ENCODE results near the gene ELMO1. TPM values are rescaled to one million over a fixed set of nuclear protein-coding genes. Genes with fewer than 3 reads are reported as not detected.
A peak's percentile ranks its signal among the peaks of the same experiment; 100 is the strongest.

ELMO1 gene
- total and polyA plus RNA-seq, 2 donors from 2014 or later, result 6.0 to 35.4 TPM

- no peaks in the 10 kb centered on the region for H3K4me1 ChIP-seq (ENCODE audit: control insufficient read depth in 2 of 3, insufficient read depth in 2 of 3, low read depth in 1 of 3, low read length in 3 of 3)
- no peaks in the 10 kb centered on the region for H3K36me3 ChIP-seq (ENCODE audit: control insufficient read depth in 2 of 3, insufficient read depth in 3 of 3, low read length in 3 of 3)
- FAIRE-seq, result peak; percentile 97
- intact Hi-C loops (cut with DNase I), result no loop called here
- no peaks in the 10 kb centered on the region for H3K27me3 ChIP-seq (ENCODE audit: control insufficient read depth, insufficient read depth, low read length)
- no peaks in the 10 kb centered on the region for H3K9me3 ChIP-seq (ENCODE audit: control insufficient read depth in 2 of 3, insufficient read depth in 1 of 3, low read length in 3 of 3)
- H3K27ac ChIP-seq (ENCODE audit: low read depth in 2 of 2, low read length in 2 of 2), result no peak overlapping the region
- H3K9ac ChIP-seq (ENCODE audit: low read length in 3 of 3), result no peak overlapping the region
- TF ChIP-seq, protein P1, sequence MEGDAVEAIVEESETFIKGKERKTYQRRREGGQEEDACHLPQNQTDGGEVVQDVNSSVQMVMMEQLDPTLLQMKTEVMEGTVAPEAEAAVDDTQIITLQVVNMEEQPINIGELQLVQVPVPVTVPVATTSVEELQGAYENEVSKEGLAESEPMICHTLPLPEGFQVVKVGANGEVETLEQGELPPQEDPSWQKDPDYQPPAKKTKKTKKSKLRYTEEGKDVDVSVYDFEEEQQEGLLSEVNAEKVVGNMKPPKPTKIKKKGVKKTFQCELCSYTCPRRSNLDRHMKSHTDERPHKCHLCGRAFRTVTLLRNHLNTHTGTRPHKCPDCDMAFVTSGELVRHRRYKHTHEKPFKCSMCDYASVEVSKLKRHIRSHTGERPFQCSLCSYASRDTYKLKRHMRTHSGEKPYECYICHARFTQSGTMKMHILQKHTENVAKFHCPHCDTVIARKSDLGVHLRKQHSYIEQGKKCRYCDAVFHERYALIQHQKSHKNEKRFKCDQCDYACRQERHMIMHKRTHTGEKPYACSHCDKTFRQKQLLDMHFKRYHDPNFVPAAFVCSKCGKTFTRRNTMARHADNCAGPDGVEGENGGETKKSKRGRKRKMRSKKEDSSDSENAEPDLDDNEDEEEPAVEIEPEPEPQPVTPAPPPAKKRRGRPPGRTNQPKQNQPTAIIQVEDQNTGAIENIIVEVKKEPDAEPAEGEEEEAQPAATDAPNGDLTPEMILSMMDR (IDR thresholded peaks at IDR 0.05; ENCODE audit: borderline replicate concordance, extremely low read depth, insufficient read depth), result peak; percentile 42
- DNase-seq, result peak in 2 of 5 donors; percentile 12 to 42
- no peak overlapping the region for H3K4me3 ChIP-seq (ENCODE audit: low read length in 3 of 3)
Observed at GRCh38 chr7:37495574-37496184, 47.0 kb upstream of the ELMO1 start.

DNA sequence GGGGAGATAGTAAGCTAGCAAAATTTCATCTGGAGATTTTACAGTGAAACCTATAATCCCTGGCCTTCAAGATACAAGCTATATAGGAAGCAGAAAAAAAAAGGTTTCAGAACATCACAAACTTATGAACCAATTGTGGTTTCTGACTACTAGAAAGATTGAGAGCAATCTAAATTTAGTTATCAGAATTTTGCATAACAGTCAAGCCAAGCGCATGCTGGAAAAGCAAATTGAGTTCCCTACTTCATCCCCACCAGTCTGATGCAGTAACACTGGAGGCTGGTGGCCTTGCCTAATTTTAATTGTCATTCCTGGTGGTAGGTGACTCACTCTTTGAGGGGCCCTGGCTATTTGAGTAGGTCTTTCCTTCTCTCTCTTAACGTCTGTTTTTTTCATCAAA, 46.3 kb upstream of the ELMO1 start:
- intact Hi-C loops (cut with DNase I), result no loop called here
- no peaks in the 10 kb centered on the region for H3K9me3 ChIP-seq (ENCODE audit: control insufficient read depth in 2 of 3, insufficient read depth in 1 of 3, low read length in 3 of 3)
- FAIRE-seq (no peak), DNase-seq (no peak)
- H3K27ac ChIP-seq (ENCODE audit: low read depth in 2 of 2, low read length in 2 of 2), result no peak overlapping the region
- H3K4me1 ChIP-seq (ENCODE audit: control insufficient read depth in 2 of 3, insufficient read depth in 2 of 3, low read depth in 1 of 3, low read length in 3 of 3), result no peaks in the 10 kb centered on the region
- no peaks in the 10 kb centered on the region for H3K36me3 ChIP-seq (ENCODE audit: control insufficient read depth in 2 of 3, insufficient read depth in 3 of 3, low read length in 3 of 3)
- H3K4me3 ChIP-seq (ENCODE audit: low read length in 3 of 3), result no peak overlapping the region
- TF ChIP-seq, protein P1 (IDR thresholded peaks at IDR 0.05; ENCODE audit: borderline replicate concordance, extremely low read depth, insufficient read depth), result no peak
- no peaks in the 10 kb centered on the region for H3K27me3 ChIP-seq (ENCODE audit: control insufficient read depth, insufficient read depth, low read length)
- H3K9ac ChIP-seq (ENCODE audit: low read length in 3 of 3), result no peak overlapping the region

DNA sequence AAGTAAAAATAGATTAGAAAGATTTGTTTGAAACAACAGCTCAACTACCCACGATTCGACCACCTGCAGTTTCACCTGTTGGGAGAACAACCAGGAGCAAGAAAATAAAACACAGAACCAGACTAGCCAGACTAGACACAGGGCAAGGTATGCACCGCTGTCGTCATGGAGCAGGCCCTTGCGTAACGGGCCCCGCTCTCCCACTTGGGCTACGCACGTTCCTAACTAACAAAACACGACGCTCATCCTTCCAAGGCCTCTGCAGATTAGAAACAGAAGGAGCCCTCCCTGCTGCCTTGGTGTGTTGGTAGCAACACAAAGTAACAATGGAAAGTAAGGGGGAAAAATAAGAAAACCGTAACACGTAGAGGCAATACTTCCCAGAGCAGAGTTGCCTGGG, 45.1 kb upstream of the ELMO1 start:
- no peak overlapping the region for H3K9ac ChIP-seq (ENCODE audit: low read length in 3 of 3)
- TF ChIP-seq, protein P1 (IDR thresholded peaks at IDR 0.05; ENCODE audit: borderline replicate concordance, extremely low read depth, insufficient read depth), result no peak
- H3K4me1 ChIP-seq (ENCODE audit: control insufficient read depth in 2 of 3, insufficient read depth in 2 of 3, low read depth in 1 of 3, low read length in 3 of 3), result no peaks in the 10 kb centered on the region
- DNase-seq (no peak), FAIRE-seq (no peak)
- no peak overlapping the region for H3K27ac ChIP-seq (ENCODE audit: low read depth in 2 of 2, low read length in 2 of 2)
- H3K9me3 ChIP-seq (ENCODE audit: control insufficient read depth in 2 of 3, insufficient read depth in 1 of 3, low read length in 3 of 3), result no peaks in the 10 kb centered on the region
- intact Hi-C loops (cut with DNase I), result no loop called here
- H3K4me3 ChIP-seq (ENCODE audit: low read length in 3 of 3), result no peak overlapping the region
- no peaks in the 10 kb centered on the region for H3K36me3 ChIP-seq (ENCODE audit: control insufficient read depth in 2 of 3, insufficient read depth in 3 of 3, low read length in 3 of 3)
- H3K27me3 ChIP-seq (ENCODE audit: control insufficient read depth, insufficient read depth, low read length), result no peaks in the 10 kb centered on the region

DNA sequence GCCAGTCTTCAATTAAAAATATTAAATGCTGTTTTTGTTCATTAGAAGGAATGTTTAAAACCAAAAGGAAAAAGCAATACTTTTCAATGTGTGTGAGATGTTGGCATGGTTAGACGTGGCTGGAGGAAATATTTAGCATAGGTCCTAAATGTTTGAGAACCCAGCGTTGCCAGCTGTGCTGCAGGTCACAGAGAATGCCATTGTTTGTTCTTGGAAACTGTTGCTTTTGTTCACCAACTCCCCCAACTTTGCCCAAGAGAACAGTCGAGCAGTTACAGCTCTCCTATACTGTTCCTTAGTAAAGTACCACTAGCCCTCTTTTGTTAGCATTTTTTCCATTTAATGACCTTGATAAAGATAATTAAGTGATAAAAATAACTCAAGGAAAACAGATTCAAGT, 44.5 kb upstream of the ELMO1 start:
- Histone ChIP-seq H3K4me1 (ENCODE audit: control insufficient read depth in 2 of 3, insufficient read depth in 2 of 3, low read depth in 1 of 3, low read length in 3 of 3) (no peaks in the 10 kb centered on the region), H3K9ac (ENCODE audit: low read length in 3 of 3) (no peak overlapping the region), H3K9me3 (ENCODE audit: control insufficient read depth in 2 of 3, insufficient read depth in 1 of 3, low read length in 3 of 3) (peaks cover 0 to 3% (median 0%) of the 10 kb centered on the region in 3 donors), H3K4me3 (ENCODE audit: low read length in 3 of 3) (no peak overlapping the region), H3K27ac (ENCODE audit: low read depth in 2 of 2, low read length in 2 of 2) (no peak overlapping the region), H3K27me3 (ENCODE audit: control insufficient read depth, insufficient read depth, low read length) (no peaks in the 10 kb centered on the region), H3K36me3 (ENCODE audit: control insufficient read depth in 2 of 3, insufficient read depth in 3 of 3, low read length in 3 of 3) (no peaks in the 10 kb centered on the region)
- DNase-seq (no peak), FAIRE-seq (no peak)
- intact Hi-C loops (cut with DNase I), result no loop called here
- TF ChIP-seq, protein P1 (IDR thresholded peaks at IDR 0.05; ENCODE audit: borderline replicate concordance, extremely low read depth, insufficient read depth), result no peak

Data from kidney (tissue), 14 donors.